Pancreas (tissue), 10 donors: ENCODE data around the gene OLFML1. TPM values are rescaled to one million over a fixed set of nuclear protein-coding genes. Genes with fewer than 3 reads are reported as not detected.
A peak's percentile ranks its signal among the peaks of the same experiment; 100 is the strongest.

Experiments
- ATAC-seq, 4 donors: fragments of 200-7000 bp; cut with Tn5 transposase; one replicate each; pipeline versions ENCODE4 v1.8.0 to v1.9.1; 2020; ENCODE audit warnings: mild to moderate bottlenecking in 4 of 4, moderate library complexity in 4 of 4
- DNase-seq, 6 donors: peaks; one replicate each; pipeline ENCODE4 v3.0.0-alpha.2; 2020
- FAIRE-seq: peaks from 2 replicates; lab custom pipeline; 2012; peaks lifted over from hg19 to GRCh38; lab: Jason Lieb, UNC
- H3K27ac ChIP-seq, 4 donors: fragments of 200-600 bp; sonication (generic); 1 replicate in 3 of 4; 2 replicates in 1 of 4; pipeline versions ENCODE4 v1.5.0 to v1.8.0; 2020
- H3K27me3 ChIP-seq, 4 donors: fragments of 200-600 bp; one replicate each; pipeline ENCODE4 v1.8.0; 2021
- H3K36me3 ChIP-seq, 3 donors: fragments of 200-600 bp; sonication (generic) in 1 of 3; one replicate each; pipeline versions ENCODE4 v1.5.0 to v1.8.0; 2020 to 2021
- H3K4me1 ChIP-seq, 3 donors: fragments of 200-600 bp; one replicate each; pipeline ENCODE4 v1.8.0; 2021
- H3K4me3 ChIP-seq, 4 donors: fragments of 200-600 bp; sonication (generic) in 2 of 4; one replicate each; pipeline versions ENCODE4 v1.5.0 to v1.8.0; 2020 to 2021
- H3K9me3 ChIP-seq, 4 donors: fragments of 200-600 bp; one replicate each; pipeline ENCODE4 v1.8.0; 2021
- CTCF ChIP-seq, 4 donors: fragments of 200-600 bp; sonication (generic) in 3 of 4; IDR thresholded peaks; one replicate each; pipeline versions ENCODE4 v1.5.0 to v1.8.0; 2021; ENCODE audit warnings: antibody characterized with exemption in 4 of 4
- WGBS, 2 donors: extraction: QIAGEN DNeasy Blood & Tissue Kit; methylation state at CpG; one replicate each; pipeline ENCODE4 v1.1.7; 2013; 5-methylcytosine and 5-hydroxymethylcytosine counted together
- intact Hi-C, 3 donors: fragments of 100-400 bp; cut with DNase I; formaldehyde crosslinking; loops; one replicate each; pipeline versions ENCODE4 v1.11.1 to v1.14.2; 2022
- polyA plus RNA-seq, 2 donors: library from polyadenylated mRNA; stranded (reverse); fragments of 200-250 nt; gene quantifications; one replicate each; pipeline ENCODE4 v1.2.3, GENCODE V29; 2013
- total RNA-seq, 6 donors: library from RNA; stranded (reverse); fragmentation: NEBNext Ultra II Directional in 4 of 6; extraction: Animal tissue kit (Norgen Biotek cat#: 25700) in 4 of 6; gene quantifications; one replicate each; pipeline versions ENCODE4 v1.2.1 to v1.2.4, GENCODE V29; 2021 to 2023
- donor health status: healthy with polysubstance abuse.
- donor health status: DM: no; HTN: no; CAD: no; lungs with moderate emphysema.
- donor health status: DM: no; HTN: no; CAD: no.
- donor health status: control.
- donor health status: control.
- donor health status: Bipolar disorder and iron deficiency.
- donor health status: DM: yes; HTN: yes; CAD: no.
- donor health status: DM: no; HTN: no; CAD: no.
- donor health status: DM: no; HTN: no; CAD: no.
- donor health status: DM: yes; HTN: yes; CAD: no.

Gene OLFML1
- total and polyA plus RNA-seq, 8 donors, result 0.32 to 7.0 (median 0.99) TPM

- Histone ChIP-seq H3K9me3 (no peaks in the 10 kb centered on the region), H3K4me1 (no peaks in the 10 kb centered on the region), H3K27me3 (no peaks in the 10 kb centered on the region), H3K27ac (no peak overlapping the region), H3K4me3 (no peak overlapping the region), H3K36me3 (no peaks in the 10 kb centered on the region)
- FAIRE-seq (no peak), ATAC-seq (no peak), DNase-seq (no peak)
- no peak for TF ChIP-seq CTCF (IDR thresholded peaks at IDR 0.05)
- intact Hi-C loops, result no loop called here
These were observed 48.7 kb downstream of the OLFML1 start for GRCh38 chr11:7534042-7534378.

- WGBS, 2 donors, result 48 to 49% methylated on average over 8 of the region's 8 CpGs
These were observed 50.8 kb downstream of the OLFML1 start for GRCh38 chr11:7536100-7536499.

GRCh38 chr11:7537265-7537664, 52.0 kb downstream of the OLFML1 start:
- H3K4me1 ChIP-seq, result no peaks in the 10 kb centered on the region
- no peak for DNase-seq
- ATAC-seq, result no peak
- intact Hi-C loops, result no loop called here
- 68 to 69% methylated on average over 6 of the region's 6 CpGs for WGBS, 2 donors
- no peaks in the 10 kb centered on the region for H3K9me3 ChIP-seq
- no peaks in the 10 kb centered on the region for H3K27me3 ChIP-seq
- no peaks in the 10 kb centered on the region for H3K36me3 ChIP-seq
- no peak for TF ChIP-seq CTCF (IDR thresholded peaks at IDR 0.05)
- H3K27ac ChIP-seq, result no peak overlapping the region
- H3K4me3 ChIP-seq, result no peak overlapping the region
- no peak for FAIRE-seq

More at GRCh38 chr11:7536100-7536499, 50.8 kb downstream of the OLFML1 start:
- DNase-seq (no peak), ATAC-seq (peak in 2 of 4 donors; percentile 44 to 49), FAIRE-seq (no peak)
- no peak for TF ChIP-seq CTCF (IDR thresholded peaks at IDR 0.05)
- no peaks in the 10 kb centered on the region for H3K27me3 ChIP-seq
- no peaks in the 10 kb centered on the region for H3K36me3 ChIP-seq
- no peak overlapping the region for H3K4me3 ChIP-seq
- intact Hi-C loops, result no loop called here
- H3K4me1 ChIP-seq, result no peaks in the 10 kb centered on the region
- no peak overlapping the region for H3K27ac ChIP-seq
- no peaks in the 10 kb centered on the region for H3K9me3 ChIP-seq

- FAIRE-seq, result no peak
- intact Hi-C loops, result no loop called here
- H3K27me3 ChIP-seq, result no peaks in the 10 kb centered on the region
- H3K36me3 ChIP-seq, result no peaks in the 10 kb centered on the region
- no peak for DNase-seq
- H3K4me3 ChIP-seq, result no peak overlapping the region
- no peaks in the 10 kb centered on the region for H3K9me3 ChIP-seq
- H3K4me1 ChIP-seq, result no peaks in the 10 kb centered on the region
- ATAC-seq, result peak in 2 of 4 donors; percentile 34 to 41
- 69 to 76% methylated on average over 8 of the region's 8 CpGs for WGBS, 2 donors
- TF ChIP-seq CTCF (IDR thresholded peaks at IDR 0.05), result no peak
- H3K27ac ChIP-seq, result no peak overlapping the region
These were observed 52.7 kb downstream of the OLFML1 start for GRCh38 chr11:7538031-7538430.

GRCh38 chr11:7538466-7539454, 53.5 kb downstream of the OLFML1 start:
- Histone ChIP-seq H3K4me3 (no peak overlapping the region), H3K27ac (no peak overlapping the region), H3K36me3 (no peaks in the 10 kb centered on the region), H3K27me3 (no peaks in the 10 kb centered on the region), H3K4me1 (no peaks in the 10 kb centered on the region), H3K9me3 (no peaks in the 10 kb centered on the region)
- 87 to 91% methylated on average over 12 of the region's 12 CpGs for WGBS, 2 donors
- DNase-seq (no peak), FAIRE-seq (no peak), ATAC-seq (no peak)
- intact Hi-C loops, result no loop called here
- TF ChIP-seq CTCF (IDR thresholded peaks at IDR 0.05), result no peak
